Measurements from ENCODE around the gene MSS51.

MSS51 gene

DNA sequence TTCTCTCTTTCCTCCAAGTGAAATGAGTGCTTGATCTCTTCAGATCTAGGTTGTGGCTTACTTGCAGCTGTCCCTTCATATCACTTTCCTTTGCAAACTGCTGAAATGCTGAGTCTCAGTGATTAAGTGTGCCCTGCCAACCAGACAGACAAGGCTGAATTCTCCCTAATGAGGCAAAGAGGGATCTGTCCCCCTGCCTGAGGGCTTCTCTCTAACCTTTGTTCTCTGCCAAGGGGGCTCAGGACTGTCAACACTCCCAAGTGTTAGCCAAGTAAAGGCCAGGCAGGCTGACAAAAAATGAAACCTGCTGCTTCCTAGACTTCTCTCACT lies at the start of gene MSS51:
MSS51 (minus strand) TSS at position 24 of the 330 bp plus-strand sequence. CDS start 5,277 bp downstream, outside the sequence.
- DNase-seq (ENCODE audit: low read depth) = no peak

DNA sequence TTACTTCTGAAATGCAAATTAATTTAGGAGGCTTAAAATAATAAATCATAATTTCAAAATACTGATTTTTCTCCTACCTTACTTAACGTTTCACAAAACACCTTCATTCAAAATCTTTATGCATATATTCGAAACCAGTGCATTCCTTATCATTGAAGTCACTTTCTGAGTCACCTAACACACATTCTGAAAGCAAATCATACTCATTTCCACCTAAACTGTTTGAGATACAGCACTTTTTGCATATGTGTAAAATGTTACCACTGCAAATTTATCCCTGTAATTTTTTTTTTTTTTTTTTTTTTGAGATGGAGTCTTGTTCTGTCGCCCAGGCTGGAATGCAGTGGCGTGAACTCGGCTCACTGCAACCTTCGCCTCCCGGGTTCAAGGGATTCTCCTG lies 46.8 kb upstream of the MSS51 start:
- no peak for DNase-seq (ENCODE audit: low read depth)

DNA sequence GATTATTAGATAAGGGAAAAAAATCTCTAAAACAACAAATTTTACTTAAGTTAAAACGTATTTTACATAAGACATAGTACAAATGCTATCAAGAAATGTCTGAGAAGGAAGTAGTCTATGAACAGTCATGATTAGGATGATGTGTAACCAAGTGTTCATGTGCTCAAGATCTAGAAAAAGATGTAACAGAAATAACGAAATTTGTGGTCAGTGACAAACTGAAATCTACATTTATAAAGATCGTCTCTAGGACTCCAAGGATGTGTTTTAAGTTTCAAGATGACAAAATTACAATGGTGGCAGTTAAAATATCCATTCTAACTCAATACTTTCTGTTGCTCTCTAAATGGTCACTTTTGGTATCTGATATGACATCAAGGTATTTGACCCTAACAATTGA lies 45.3 kb upstream of the MSS51 start:
- no peak for DNase-seq (ENCODE audit: low read depth)

DNA sequence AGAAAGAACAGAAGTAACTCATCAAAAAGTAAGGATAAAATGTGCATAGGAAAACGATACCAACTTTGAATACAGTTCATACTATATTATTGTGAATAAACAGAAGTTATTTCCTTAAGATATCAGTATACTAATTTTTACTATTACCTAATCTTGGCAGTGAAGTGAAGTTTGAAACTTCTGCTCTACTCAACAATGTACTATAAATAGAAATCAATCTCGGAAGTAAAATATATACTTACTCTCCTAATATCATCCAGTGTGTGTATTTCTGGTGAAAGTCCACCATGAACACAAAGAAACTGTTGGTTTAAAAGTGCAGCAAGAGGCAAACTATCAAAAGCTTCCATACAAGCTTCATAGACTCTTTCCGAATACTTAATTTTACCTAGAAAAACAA lies 37.9 kb upstream of the MSS51 start:
- no peak for DNase-seq (ENCODE audit: low read depth)

DNA sequence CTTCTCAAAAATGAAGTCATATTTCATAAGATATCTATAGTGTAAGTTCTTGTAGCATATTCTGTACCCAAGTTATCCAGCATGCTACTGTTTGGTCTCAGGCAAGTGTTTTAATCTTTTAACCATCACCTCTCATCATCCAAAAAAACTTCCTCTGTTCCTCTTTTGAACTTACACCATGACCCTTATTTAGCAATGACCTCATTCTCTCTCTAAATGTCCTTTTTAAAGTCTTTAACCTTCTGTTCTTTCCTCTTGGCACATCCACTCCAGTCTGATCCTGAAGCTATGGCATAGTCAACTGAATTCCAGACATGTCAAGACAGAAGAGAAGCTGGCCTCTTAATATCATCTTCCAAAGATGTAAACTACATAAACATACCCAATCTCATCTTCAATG lies 36.2 kb upstream of the MSS51 start:
- no peak for DNase-seq (ENCODE audit: low read depth)

DNA sequence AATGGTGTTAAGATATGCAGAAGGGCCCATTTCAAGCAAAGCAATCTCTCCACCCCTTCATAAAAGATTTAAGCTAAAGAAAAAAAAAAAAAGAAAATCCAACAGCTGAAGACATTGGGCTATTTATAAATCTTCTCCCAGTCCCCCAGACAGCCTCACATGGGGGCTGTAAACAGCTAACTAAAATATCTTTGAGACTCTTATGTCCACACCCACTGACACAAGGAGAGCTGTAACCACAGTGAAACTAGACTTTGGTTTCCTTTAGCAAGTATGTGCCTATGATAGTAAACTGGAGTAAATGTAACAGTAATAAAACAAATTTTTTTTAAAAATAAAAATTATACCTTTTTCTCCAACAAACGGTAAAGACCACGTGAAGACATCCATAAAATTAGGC lies 33.8 kb upstream of the MSS51 start:
- no peak for DNase-seq (ENCODE audit: low read depth)

DNA sequence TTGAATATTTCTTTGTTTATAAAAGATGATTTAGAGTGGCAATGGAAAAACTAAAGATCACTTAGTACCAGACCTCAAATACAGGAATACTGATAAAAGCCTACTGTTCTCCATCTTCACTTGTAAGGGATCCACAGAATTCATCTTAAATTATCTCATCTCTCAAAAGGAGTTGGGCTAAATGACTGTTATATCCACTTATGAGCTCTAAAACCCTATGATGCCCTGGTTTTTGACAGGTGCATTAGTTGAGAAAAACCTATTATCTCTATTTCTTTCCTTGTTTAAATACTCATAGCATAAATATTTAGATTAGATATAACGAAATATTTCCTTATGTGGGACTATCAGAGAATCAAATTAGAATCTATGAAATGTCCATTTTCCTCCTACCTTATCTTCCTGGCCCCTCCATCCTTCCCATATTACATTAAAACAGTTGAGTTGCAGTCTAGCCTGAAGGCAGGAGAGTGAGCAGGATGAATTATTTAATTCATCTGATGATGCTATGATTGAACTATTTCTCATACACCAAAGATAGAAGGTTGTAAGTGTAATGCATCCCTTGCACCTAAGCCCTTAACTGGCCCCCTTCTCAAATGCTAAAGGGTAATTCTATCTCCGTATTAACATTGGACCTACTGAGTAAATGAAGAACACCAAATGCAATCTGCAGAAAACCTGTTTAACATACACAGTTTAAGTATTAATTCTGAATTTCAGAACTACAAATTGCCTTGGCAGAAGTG lies 32.8 kb upstream of the MSS51 start:
- no peak for DNase-seq (ENCODE audit: low read depth)

DNA sequence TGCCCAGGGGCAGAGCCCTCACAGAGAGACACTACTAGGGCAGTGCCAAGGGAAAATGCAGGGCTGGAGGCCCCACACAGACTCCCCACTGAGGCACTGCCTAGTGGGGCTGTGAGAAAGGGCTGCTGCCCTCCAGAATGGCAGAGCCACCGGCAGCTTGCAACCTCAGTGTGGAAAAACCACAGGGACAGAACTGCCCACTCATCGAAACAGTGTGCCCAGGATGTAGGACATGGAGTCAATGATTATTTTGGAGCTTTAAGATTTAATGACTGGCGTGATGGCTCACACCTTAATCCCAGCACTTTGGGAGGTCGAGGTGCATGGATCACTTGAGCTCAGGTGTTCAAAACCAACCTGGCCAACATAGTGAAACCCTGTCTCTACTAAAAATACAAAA lies 27.5 kb upstream of the MSS51 start:
- no peak for DNase-seq (ENCODE audit: low read depth)

DNA sequence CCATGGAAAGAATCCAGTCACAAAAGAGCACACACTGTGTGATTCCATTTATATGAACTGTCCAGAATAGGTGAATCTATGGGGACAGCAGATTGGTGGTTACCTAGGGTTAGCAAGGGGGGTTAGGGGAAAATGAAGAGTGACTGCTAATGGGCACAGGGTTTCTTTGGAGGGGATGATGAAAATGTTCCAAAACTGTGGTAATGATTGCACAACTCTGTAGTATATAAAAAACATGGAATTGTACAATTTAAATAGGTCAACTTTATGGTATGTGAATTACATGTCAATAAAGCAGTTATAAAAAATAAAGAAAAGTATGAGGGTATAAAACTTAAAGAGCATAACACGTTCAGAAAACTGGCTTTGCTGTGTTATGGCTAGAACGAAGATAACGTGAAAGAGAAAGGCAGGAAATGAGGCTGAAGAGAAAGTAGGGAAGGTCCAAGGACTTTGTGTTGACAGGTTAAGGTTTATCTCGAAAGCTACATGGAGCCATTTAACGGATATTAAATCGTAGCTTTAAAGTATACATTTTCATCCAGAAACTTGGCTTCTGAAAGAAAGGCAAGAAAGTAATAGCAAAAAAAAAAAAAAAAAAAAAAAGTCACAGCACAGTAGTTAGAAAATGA lies 26.4 kb upstream of the MSS51 start:
- DNase-seq (ENCODE audit: low read depth) = no peak

DNA sequence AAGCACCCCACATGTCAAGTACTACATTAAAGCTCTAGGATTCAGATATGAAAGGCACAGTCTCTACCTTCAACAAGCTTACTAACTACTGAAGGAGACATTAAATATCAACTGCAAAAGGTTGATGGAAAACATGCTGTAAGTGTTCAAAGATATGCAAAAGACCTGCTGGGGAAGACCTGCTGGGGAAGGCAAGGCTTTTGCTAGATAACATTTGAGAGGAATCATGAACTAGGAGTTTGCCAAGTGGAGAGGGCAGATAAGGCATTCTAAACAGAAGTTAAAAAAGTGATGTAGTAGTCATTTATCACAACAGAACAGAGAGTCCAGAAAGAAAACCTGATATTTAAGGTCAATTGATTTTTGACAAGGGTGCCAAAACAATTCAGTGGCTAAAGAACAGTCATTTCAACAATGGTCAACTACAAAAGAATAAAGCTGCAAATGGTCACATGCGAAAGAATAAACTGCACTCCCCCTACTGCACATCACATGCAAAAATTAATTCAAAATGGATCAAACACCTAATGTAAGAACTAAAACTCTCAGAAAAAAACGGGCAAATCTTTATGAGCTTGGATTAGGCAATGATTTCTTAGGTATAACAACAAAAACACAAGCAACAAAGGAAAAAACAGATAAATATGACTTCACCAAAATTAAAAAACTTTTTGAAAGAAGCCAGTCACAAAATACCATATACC lies 23.0 kb upstream of the MSS51 start:
- DNase-seq (ENCODE audit: low read depth) = no peak

DNA sequence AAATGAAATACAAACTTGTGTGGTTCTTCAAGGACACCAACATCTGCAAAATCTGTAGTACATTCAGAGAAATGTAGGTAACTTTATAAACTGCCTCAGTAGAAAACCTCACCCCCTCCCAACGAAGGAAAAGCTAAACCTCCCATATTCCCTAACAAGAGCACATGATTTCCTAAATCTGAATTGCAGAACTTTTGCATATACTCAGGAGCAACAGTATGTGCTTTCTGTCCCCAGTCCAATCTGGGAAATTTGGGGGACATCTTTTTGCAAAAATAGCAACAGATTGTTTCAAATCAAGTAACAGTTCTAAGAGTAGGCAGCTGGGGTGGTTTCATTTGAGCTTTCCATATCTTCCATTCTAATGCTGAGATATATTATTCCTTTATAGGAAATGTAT lies 15.8 kb upstream of the MSS51 start:
- DNase-seq (ENCODE audit: low read depth) = no peak

DNA sequence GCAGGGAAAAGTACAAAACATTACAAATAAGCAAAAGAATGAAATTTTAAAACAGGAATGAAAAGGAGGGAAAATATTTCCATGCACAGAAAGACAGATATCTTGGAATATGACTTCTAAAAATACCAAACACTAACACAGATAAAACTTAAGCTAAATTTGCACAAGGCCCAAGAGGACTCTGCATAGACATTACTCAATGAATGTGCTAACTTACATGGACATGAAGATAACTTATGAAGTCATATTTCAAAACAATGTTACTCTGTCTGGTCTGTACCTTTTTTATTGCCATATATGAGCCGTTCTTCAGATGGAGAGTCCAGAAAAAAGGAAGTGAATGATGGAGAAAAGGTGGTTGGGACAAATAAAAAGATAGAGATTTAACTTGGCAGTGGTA lies 15.0 kb upstream of the MSS51 start:
- no peak for DNase-seq (ENCODE audit: low read depth)

DNA sequence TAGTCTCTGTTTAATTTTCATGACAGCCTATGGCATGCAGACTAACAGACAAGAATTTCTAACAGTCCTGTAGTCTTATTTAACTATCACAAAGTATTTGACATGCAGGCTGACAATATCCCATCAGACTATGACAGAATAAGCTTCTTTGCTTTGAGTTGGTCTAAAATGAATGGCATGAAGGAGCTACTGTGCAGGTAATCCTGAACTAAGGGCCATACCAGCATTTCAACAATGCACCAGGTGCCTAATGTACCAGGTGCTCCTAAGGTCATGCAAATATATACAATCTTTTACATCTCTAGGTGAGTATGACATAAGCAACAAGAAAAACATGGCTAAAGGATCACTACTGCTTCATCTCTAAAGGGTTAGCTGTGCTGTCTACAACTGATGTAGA lies 13.6 kb upstream of the MSS51 start:
- DNase-seq (ENCODE audit: low read depth) = no peak

DNA sequence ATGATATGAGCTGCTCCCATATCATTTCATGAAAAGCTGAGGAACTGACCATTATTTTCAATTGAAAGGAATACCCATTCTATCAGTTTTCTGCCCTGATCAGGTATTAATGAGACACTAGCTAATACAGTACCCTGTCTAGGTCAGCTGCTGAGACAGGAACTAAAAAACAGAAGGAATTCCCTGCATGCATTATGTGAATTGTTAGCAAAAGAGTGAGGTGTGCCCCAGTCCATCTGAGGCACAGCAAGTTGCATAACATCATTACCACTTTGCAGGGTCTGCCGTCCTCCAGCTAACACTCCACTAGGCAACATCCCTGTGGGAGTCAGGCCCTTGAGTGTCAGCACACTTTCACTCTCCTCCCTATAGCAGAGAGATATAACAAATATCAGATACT lies 11.1 kb upstream of the MSS51 start:
- DNase-seq (ENCODE audit: low read depth) = no peak

DNA sequence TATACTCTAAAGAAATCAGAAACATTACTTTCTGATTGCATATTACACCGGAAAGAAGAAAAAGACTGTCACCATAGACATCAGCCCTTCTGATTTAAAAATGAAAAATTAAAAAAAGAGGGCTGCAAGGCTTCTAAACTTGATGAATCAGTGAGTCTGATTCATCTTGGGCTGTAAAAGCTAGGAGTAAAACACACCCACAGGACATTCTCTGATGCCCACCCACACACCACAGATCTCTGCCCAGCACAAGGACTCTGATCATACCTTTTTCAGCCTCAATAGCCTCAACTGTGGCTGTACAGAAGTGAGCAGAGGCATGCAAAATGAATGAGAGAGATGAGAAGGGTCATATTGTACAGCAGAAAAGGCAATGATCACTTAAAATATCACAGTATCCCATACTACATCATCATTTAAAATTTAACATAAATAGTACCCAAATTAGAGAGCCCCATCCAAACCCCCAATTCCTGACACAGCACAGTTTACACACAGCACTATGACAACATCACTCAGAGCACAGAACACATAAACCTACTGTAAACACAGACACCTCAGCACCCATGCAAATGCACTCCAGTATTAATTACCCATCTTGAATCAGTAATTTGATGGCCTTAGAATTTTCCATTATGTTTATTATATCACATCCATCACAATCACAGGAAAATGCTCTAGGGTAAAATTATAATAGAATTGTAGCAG lies 6.4 kb upstream of the MSS51 start:
- DNase-seq (ENCODE audit: low read depth) = no peak

DNA sequence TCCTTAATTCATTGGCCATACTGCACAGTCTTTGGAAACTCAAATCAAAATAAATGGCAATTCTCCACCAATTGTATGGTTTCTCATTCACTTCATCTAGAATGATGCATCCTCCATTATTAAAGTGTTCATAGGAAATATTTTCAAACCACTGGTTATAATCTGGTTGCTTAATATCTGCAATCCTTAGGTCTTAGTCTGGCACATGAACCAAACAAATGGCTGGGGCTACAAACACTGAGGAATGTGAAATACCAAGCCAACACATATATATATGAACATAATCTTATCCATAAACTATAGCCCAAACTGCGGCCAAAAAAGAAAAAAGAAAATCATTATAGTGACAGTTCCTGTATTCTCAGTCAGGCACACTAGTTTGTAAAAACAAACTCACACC lies 5.7 kb upstream of the MSS51 start:
- DNase-seq (ENCODE audit: low read depth) = no peak

DNA sequence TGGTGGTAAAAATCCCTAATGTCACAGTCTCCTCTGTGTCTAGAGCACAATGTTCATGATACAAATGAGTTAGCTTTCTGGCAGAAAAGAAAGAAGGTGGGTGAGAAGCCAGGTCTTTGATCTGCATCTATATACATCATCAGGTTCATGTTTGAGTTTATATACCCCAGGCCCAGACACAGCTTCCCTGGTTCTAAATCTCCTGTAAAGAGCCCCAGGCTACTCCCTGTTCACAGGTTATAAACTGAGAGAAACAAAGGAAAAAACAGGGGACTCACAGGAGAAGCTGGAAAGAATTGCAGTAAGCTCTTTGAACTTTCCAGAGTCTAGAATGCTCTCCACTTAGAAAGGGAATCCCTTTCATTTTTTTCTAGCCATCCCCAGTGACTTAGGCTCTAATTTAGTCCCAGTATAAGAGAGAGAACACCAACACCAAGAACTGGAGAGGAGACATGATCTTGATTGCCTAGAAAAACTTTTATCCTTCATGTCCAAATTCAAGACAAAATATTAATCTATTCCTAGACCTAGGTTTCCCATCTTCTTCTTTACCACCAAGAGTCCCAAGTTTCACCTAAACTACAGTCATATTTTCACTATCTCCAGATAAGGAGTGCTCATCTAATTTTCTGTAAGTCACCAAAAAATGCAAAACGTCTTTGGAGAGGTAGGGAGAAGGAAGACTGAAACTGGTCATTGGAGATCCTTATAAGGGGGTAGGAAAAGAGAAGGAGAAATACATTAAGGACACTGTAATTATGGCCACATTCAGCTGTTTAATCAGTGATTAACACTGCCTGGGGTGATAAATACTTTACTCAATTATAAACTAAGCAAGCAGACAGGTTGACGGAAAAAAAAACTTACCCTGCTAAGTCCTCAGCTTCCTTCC lies 469 bp downstream of the MSS51 start:
- no peak for DNase-seq (ENCODE audit: low read depth)

DNA sequence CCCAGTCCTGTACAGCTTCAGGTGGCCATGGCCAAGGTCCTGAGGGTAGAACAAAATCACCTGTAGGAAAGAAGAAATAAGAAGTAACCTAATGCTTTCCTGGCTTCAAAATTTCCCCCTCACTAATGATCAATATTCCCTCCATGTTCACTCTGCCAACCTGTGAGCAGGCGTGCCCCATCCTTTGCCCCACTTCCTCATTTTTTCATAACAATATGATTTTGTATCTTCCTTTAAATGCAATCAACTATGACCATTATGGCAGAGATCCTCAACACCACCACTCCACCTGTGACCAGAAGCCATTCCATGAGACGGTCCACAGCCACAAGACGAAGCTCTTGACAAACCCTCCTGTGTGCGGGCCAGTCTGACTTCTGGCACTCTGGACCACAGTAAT lies 7.0 kb downstream of the MSS51 start:
- DNase-seq (ENCODE audit: low read depth) = no peak

DNA sequence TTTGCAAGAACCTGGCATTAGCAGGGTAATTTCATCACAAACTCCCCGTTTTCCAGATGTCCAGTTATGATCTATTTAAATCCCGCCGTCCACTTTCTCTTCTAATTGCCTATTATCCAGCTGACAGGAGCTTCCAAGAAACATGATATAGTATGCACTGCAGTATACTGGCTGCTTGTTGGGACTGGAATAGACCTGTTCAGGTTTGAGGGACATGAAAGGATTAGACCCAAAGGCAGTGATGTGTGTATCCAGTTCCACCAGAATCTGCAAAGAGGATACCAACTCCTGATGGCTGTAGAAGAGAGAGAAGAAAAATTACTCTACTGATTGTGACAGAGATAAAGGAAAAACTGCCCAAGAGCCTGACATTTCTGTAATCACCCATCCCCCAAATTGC lies 8.9 kb downstream of the MSS51 start:
- DNase-seq (ENCODE audit: low read depth) = no peak

DNA sequence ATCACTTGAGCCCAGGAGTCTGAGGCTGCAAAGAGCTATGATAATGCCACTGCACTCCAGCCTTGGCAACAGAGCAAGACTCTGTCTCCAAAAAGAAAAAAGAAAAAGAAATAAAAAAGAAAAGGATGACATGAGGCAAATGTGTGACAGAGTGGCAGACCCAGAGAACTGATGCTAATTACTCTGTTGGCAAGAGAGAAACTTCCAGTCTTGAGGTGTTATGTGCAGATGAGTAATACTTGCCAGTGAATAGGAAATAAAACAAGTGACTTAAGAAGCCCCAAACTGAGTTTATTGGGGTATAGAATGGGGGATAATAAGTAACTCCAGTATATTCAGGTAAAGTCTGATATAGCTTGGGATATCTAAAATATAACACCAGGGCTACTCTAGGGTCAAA lies 10.1 kb downstream of the MSS51 start:
- DNase-seq (ENCODE audit: low read depth) = no peak

DNA sequence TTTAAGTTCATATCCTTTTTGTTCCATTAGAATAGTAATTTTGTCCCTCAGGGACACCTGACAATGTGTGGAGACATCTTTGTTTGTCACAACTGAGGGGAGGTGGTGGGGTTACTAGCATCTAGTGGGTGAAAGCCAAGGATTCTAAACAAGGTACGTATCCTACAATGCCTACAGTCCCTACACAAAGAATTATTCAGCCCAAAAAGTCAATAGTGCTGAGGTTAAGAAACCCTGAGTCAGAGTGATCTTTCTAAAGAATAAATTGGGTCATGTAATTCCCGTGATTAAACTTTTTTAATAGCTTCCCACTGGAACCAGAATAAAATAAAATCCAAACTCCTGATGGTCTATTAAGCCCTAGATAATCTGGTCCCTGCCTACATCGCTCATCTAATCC lies 16.8 kb downstream of the MSS51 start:
- DNase-seq (ENCODE audit: low read depth) = no peak

Measured in stimulated activated CD8-positive, alpha-beta memory T cell treated with anti-CD3 and anti-CD28 coated beads, Interleukin-15, amount 100 ng/mL, for 24 hours (primary cell).